Neural cell (in vitro differentiated cells): ENCODE data around the gene UQCC2. TPM values are rescaled to one million over a fixed set of nuclear protein-coding genes. Genes with fewer than 3 reads are reported as not detected.

Experiments
- H2AFZ ChIP-seq: fragments of 200-600, 300-800 bp; sonication (generic), shearing (Covaris generic); 2 replicates; pipeline ENCODE4 v1.6.0; 2014; ENCODE audit warnings: low read depth, mild to moderate bottlenecking, antibody characterized with exemption, low read length, moderate library complexity
- H3F3A ChIP-seq: fragments of 200-600 bp; shearing (Covaris generic); 2 replicates; pipeline ENCODE4 v1.6.1; 2016; ENCODE audit warnings: mild to moderate bottlenecking, moderate library complexity, mixed read lengths, antibody characterized with exemption, low read length; ENCODE audit not compliant: insufficient read depth, poor library complexity, severe bottlenecking
- H3K27ac ChIP-seq: fragments of 200-600, 300-800 bp; sonication (generic), shearing (Covaris generic); 2 replicates; pipeline ENCODE4 v1.5.1; 2014; ENCODE audit warnings: mild to moderate bottlenecking, low read length, moderate library complexity
- H3K27me3 ChIP-seq: fragments of 300-800, 200-600 bp; sonication (generic), shearing (Covaris generic); 2 replicates; pipeline ENCODE4 v1.6.0; 2014; ENCODE audit warnings: mild to moderate bottlenecking, low read depth, low read length, moderate library complexity; ENCODE audit not compliant: insufficient read depth
- H3K36me3 ChIP-seq: fragments of 300-800, 200-600 bp; sonication (generic), shearing (Covaris generic); 2 replicates; pipeline ENCODE4 v1.5.1; 2014; ENCODE audit warnings: mild to moderate bottlenecking, antibody characterized with exemption, low read length, moderate library complexity; ENCODE audit not compliant: insufficient read depth
- H3K4me2 ChIP-seq: fragments of 300-800, 200-600 bp; sonication (generic), shearing (Covaris generic); 2 replicates; pipeline ENCODE4 v1.6.0; 2014; ENCODE audit warnings: mild to moderate bottlenecking, low read length
- H3K4me3 ChIP-seq: fragments of 300-800, 200-600 bp; sonication (generic), shearing (Covaris generic); 2 replicates; pipeline ENCODE4 v1.5.1; 2014; ENCODE audit warnings: mild to moderate bottlenecking, low read length, moderate library complexity
- H3K79me2 ChIP-seq: fragments of 200-600 bp; shearing (Covaris generic); replicated peaks from 2 replicates; pipeline ENCODE4 v1.6.0; 2014; ENCODE audit warnings: mild to moderate bottlenecking, low read length, moderate library complexity; ENCODE audit not compliant: insufficient read depth
- H3K9ac ChIP-seq: fragments of 300-800, 200-600 bp; sonication (generic), shearing (Covaris generic); 2 replicates; pipeline ENCODE4 v1.6.1; 2016; ENCODE audit warnings: mild to moderate bottlenecking, low read length, mixed read lengths
- H3K9me2 ChIP-seq: fragments of 200-600 bp; shearing (Covaris generic); 2 replicates; pipeline ENCODE4 v1.6.1; 2016; ENCODE audit warnings: mild to moderate bottlenecking, low read length, mixed read lengths; ENCODE audit not compliant: insufficient read depth
- H3K9me3 ChIP-seq: fragments of 200-600, 300-800 bp; sonication (generic), shearing (Covaris generic); 2 replicates; pipeline ENCODE4 v1.6.1; 2016; ENCODE audit warnings: mild to moderate bottlenecking, mixed run types, low read length, moderate library complexity, mixed read lengths
- H4K20me1 ChIP-seq: fragments of 200-600 bp; shearing (Covaris generic); 2 replicates; pipeline ENCODE4 v1.6.1; 2016; ENCODE audit warnings: mild to moderate bottlenecking, mixed run types; ENCODE audit not compliant: insufficient read depth
- EP300 ChIP-seq: fragments of 450-650 bp; conservative IDR thresholded peaks from 2 replicates; pipeline ENCODE4 v1.6.1; 2014; ENCODE audit warnings: antibody characterized with exemption, mild to moderate bottlenecking, moderate library complexity; ENCODE audit not compliant: poor library complexity, severe bottlenecking
- EZH2 ChIP-seq: fragments of 200-600, 300-800 bp; shearing (Covaris generic), sonication (generic); IDR thresholded peaks from 2 replicates; pipeline ENCODE4 v1.6.1; 2014; ENCODE audit warnings: antibody characterized with exemption, low read length, borderline replicate concordance, mild to moderate bottlenecking; ENCODE audit not compliant: insufficient read depth, poor library complexity, severe bottlenecking
- MXI1 ChIP-seq: fragments of 450-650 bp; conservative IDR thresholded peaks from 2 replicates; pipeline ENCODE4 v1.6.1; 2014; ENCODE audit warnings: antibody characterized with exemption, mild to moderate bottlenecking; ENCODE audit not compliant: poor library complexity, severe bottlenecking
- POLR2AphosphoS5 ChIP-seq: IDR thresholded peaks from 2 replicates; pipeline ENCODE4 v1.6.1; 2012
- RAD21 ChIP-seq: fragments of 450-650 bp; conservative IDR thresholded peaks from 2 replicates; pipeline ENCODE4 v1.6.1; 2014; ENCODE audit warnings: antibody characterized with exemption, mild to moderate bottlenecking, moderate library complexity
- SMC3 ChIP-seq: fragments of 450-650 bp; conservative IDR thresholded peaks from 2 replicates; pipeline ENCODE4 v1.6.1; 2014; ENCODE audit warnings: antibody characterized with exemption, mild to moderate bottlenecking, moderate library complexity; ENCODE audit not compliant: poor library complexity
- TAF1 ChIP-seq: IDR thresholded peaks from 2 replicates; pipeline ENCODE4 v1.6.1; 2012; ENCODE audit warnings: low read depth
- polyA plus RNA-seq: library from polyadenylated mRNA; depleted of rRNA; stranded (reverse); fragments of >200 nt; gene quantifications from 2 replicates; pipeline ENCODE4 v1.2.3, GENCODE V29; 2014
- TF ChIP-seq, protein P1 (sequence below): fragments of 450-650 bp; IDR thresholded peaks from 2 replicates; pipeline ENCODE4 v1.5.1; 2014; ENCODE audit warnings: antibody characterized with exemption, mild to moderate bottlenecking, moderate library complexity; ENCODE audit not compliant: poor library complexity, severe bottlenecking
- TF ChIP-seq, protein P2 (sequence below): IDR thresholded peaks from 2 replicates; pipeline ENCODE4 v1.6.1; 2012; ENCODE audit warnings: borderline replicate concordance

The UQCC2 gene
- polyA plus RNA-seq, 1 donor from 2014 or later = 123 TPM

DNA sequence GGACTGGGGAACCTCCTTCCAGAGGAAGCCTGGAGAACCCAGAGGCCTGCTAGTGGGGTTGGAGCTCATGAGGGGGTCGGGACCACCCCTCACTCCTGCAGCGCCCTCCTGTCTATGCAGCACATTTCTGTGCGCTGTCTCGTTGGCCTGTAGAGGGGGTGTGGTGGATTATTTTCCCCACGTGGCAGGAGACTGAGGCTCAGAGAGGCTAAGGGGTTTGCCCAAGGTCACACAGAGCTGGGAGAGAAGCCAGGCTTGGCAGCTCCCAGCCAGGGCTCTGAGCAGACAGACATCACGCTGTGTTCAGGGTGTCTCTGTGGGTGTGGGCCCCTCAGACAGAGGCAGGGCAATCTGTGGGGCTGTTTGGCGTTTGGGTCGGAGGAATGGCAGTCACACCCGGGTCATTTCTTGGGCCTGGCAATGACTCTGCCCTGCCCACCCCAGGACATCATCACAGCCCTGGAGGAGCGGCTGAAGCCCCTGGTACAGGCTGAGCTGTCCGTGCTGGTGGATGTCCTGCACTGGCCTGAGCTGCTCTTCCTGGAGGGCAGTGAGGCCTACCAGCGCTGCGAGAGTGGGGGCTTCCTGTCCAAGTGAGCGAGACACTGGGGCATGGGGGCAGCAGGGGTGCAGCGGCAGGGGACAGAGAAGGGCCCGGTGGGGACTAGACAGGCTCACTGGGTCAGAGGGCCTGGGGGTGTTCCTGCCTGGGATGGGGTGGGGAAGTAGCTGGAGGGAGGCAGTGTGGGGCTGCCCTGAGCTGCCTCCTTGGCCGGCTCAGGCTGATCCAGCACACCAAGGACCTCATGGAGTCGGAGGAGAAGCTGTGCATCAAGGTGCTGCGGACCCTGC, 27.7 kb downstream of the UQCC2 start:
- no peak overlapping the region for H3K27ac ChIP-seq
- H3K79me2 ChIP-seq = no peaks in the 10 kb centered on the region
- no peak overlapping the region for H3K9ac ChIP-seq
- H3K9me2 ChIP-seq = no peaks in the 10 kb centered on the region
- no peak overlapping the region for H2AFZ ChIP-seq
- TF ChIP-seq POLR2AphosphoS5 (no peak), EP300 (no peak), EZH2 (no peak), SMC3 (no peak), TAF1 (no peak), RAD21 (no peak), MXI1 (no peak)
- TF ChIP-seq, protein P1, sequence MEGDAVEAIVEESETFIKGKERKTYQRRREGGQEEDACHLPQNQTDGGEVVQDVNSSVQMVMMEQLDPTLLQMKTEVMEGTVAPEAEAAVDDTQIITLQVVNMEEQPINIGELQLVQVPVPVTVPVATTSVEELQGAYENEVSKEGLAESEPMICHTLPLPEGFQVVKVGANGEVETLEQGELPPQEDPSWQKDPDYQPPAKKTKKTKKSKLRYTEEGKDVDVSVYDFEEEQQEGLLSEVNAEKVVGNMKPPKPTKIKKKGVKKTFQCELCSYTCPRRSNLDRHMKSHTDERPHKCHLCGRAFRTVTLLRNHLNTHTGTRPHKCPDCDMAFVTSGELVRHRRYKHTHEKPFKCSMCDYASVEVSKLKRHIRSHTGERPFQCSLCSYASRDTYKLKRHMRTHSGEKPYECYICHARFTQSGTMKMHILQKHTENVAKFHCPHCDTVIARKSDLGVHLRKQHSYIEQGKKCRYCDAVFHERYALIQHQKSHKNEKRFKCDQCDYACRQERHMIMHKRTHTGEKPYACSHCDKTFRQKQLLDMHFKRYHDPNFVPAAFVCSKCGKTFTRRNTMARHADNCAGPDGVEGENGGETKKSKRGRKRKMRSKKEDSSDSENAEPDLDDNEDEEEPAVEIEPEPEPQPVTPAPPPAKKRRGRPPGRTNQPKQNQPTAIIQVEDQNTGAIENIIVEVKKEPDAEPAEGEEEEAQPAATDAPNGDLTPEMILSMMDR = no peak
- TF ChIP-seq, protein P2, sequence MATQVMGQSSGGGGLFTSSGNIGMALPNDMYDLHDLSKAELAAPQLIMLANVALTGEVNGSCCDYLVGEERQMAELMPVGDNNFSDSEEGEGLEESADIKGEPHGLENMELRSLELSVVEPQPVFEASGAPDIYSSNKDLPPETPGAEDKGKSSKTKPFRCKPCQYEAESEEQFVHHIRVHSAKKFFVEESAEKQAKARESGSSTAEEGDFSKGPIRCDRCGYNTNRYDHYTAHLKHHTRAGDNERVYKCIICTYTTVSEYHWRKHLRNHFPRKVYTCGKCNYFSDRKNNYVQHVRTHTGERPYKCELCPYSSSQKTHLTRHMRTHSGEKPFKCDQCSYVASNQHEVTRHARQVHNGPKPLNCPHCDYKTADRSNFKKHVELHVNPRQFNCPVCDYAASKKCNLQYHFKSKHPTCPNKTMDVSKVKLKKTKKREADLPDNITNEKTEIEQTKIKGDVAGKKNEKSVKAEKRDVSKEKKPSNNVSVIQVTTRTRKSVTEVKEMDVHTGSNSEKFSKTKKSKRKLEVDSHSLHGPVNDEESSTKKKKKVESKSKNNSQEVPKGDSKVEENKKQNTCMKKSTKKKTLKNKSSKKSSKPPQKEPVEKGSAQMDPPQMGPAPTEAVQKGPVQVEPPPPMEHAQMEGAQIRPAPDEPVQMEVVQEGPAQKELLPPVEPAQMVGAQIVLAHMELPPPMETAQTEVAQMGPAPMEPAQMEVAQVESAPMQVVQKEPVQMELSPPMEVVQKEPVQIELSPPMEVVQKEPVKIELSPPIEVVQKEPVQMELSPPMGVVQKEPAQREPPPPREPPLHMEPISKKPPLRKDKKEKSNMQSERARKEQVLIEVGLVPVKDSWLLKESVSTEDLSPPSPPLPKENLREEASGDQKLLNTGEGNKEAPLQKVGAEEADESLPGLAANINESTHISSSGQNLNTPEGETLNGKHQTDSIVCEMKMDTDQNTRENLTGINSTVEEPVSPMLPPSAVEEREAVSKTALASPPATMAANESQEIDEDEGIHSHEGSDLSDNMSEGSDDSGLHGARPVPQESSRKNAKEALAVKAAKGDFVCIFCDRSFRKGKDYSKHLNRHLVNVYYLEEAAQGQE = no peak
- H3K36me3 ChIP-seq = no peaks in the 10 kb centered on the region
- no peaks in the 10 kb centered on the region for H3F3A ChIP-seq
- H4K20me1 ChIP-seq = no peaks in the 10 kb centered on the region
- H3K4me3 ChIP-seq = no peak overlapping the region
- no peak overlapping the region for H3K4me2 ChIP-seq
- H3K9me3 ChIP-seq = no peaks in the 10 kb centered on the region
- H3K27me3 ChIP-seq = no peaks in the 10 kb centered on the region

DNA sequence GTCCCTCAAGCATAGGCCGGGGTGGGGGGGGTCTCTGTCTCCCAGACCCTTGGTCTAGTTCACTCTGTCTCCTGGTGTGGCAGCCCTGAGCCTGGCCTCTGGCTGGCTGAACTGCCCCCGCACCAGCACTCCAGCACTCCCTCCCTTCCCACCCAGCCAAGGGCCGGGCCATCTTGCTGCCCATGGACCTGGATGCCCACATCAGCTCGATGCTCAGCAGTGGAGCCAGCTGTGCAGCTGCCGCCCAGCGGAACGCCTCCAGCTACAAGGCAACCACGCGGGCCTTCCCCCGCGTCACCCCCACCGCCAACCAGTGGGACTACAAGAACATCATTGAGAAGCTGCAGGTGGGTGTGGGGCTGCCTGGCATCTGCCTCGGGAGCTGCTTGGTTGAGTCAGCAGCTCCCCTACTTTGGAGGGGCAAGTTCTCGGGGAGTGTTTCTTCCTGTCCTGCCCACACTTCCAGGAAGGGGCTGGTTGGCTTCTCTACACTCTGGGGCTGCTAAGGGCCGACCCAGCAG, 28.4 kb downstream of the UQCC2 start:
- no peaks in the 10 kb centered on the region for H3K27me3 ChIP-seq
- H2AFZ ChIP-seq = no peak overlapping the region
- no peaks in the 10 kb centered on the region for H3K36me3 ChIP-seq
- TF ChIP-seq POLR2AphosphoS5 (no peak), EZH2 (no peak)
- TF ChIP-seq, protein P1 = no peak
- H4K20me1 ChIP-seq = no peaks in the 10 kb centered on the region
- no peak overlapping the region for H3K4me2 ChIP-seq
- no peaks in the 10 kb centered on the region for H3F3A ChIP-seq
- H3K27ac ChIP-seq = no peak overlapping the region
- H3K79me2 ChIP-seq = no peaks in the 10 kb centered on the region
- no peak overlapping the region for H3K9ac ChIP-seq
- H3K9me2 ChIP-seq = no peaks in the 10 kb centered on the region
- no peak overlapping the region for H3K4me3 ChIP-seq
- H3K9me3 ChIP-seq = no peaks in the 10 kb centered on the region
